GM23338 (cell line): ENCODE results near the gene NEFH. TPM values are rescaled to one million over a fixed set of nuclear protein-coding genes. Genes with fewer than 3 reads are reported as not detected.

ENCODE experiments used
- ATAC-seq: fragments of 200-7000 bp; cut with Tn5 transposase; 3 replicates; pipeline ENCODE4 v1.9.1; 2020
- DNase-seq: peaks from one replicate; pipeline ENCODE4 v3.0.0-alpha.2; 2015; ENCODE audit warnings: low spot score
- H2AFZ ChIP-seq: fragments of 200-600 bp; sonication (generic); 2 replicates; pipeline ENCODE4 v1.8.0; 2016; ENCODE audit warnings: antibody characterized with exemption, mild to moderate bottlenecking, moderate library complexity
- H3F3A ChIP-seq: fragments of 200-600 bp; sonication (generic); replicated peaks from 2 replicates; pipeline ENCODE4 v1.8.0; 2017; ENCODE audit warnings: antibody characterized with exemption, mixed run types, low read depth
- H3K27ac ChIP-seq: fragments of 200-600 bp; sonication (generic); 2 replicates; pipeline ENCODE4 v1.6.1; 2016; ENCODE audit warnings: low read depth
- H3K27me3 ChIP-seq: fragments of 200-600 bp; sonication (generic); 2 replicates; pipeline ENCODE4 v1.8.0; 2016; ENCODE audit warnings: mild to moderate bottlenecking, mixed run types, moderate library complexity; ENCODE audit not compliant: insufficient read depth
- H3K36me3 ChIP-seq: fragments of 200-600 bp; sonication (generic); 2 replicates; pipeline ENCODE4 v1.8.0; 2016; ENCODE audit warnings: mild to moderate bottlenecking; ENCODE audit not compliant: insufficient read depth
- H3K4me1 ChIP-seq: fragments of 200-600 bp; sonication (generic); 2 replicates; pipeline ENCODE4 v1.8.0; 2016; ENCODE audit warnings: mild to moderate bottlenecking, moderate library complexity; ENCODE audit not compliant: insufficient read depth
- H3K4me2 ChIP-seq: fragments of 200-600 bp; sonication (generic); 2 replicates; pipeline ENCODE4 v1.7.1; 2017; ENCODE audit warnings: mixed run types
- H3K4me3 ChIP-seq: fragments of 200-600 bp; sonication (generic); 2 replicates; pipeline ENCODE4 v1.6.1; 2016; ENCODE audit warnings: mixed run types
- H3K79me2 ChIP-seq: fragments of 200-600 bp; sonication (generic); replicated peaks from 2 replicates; pipeline ENCODE4 v1.8.0; 2017; ENCODE audit warnings: mild to moderate bottlenecking; ENCODE audit not compliant: insufficient read depth
- H3K9me2 ChIP-seq: fragments of 200-600 bp; sonication (generic); 2 replicates; pipeline ENCODE4 v1.8.0; 2017; ENCODE audit not compliant: insufficient read depth
- H4K20me1 ChIP-seq: fragments of 200-600 bp; sonication (generic); replicated peaks from 2 replicates; pipeline ENCODE4 v1.8.0; 2017; ENCODE audit warnings: mild to moderate bottlenecking; ENCODE audit not compliant: insufficient read depth
- H3K27ac Mint-ChIP-seq: 2 replicates; pipeline ENCODE4 v1.8.0; 2020; ENCODE audit warnings: inconsistent platforms, mild to moderate bottlenecking, moderate library complexity, mixed read lengths
- H3K27me3 Mint-ChIP-seq: 3 replicates; pipeline ENCODE4 v1.8.0; 2022; ENCODE audit warnings: low read depth, mild to moderate bottlenecking, moderate library complexity, mixed read lengths, inconsistent platforms; ENCODE audit not compliant: insufficient read depth, poor library complexity
- H3K36me3 Mint-ChIP-seq: 3 replicates; pipeline ENCODE4 v1.8.0; 2021; ENCODE audit warnings: low read depth, mild to moderate bottlenecking, inconsistent platforms, moderate library complexity, mixed read lengths
- H3K4me1 Mint-ChIP-seq: 3 replicates; pipeline ENCODE4 v1.8.0; 2020; ENCODE audit warnings: mild to moderate bottlenecking, inconsistent platforms, mixed read lengths
- H3K4me3 Mint-ChIP-seq: 3 replicates; pipeline ENCODE4 v1.8.0; 2021; ENCODE audit warnings: moderate library complexity, mild to moderate bottlenecking, inconsistent platforms, mixed read lengths
- H3K9me3 Mint-ChIP-seq: 3 replicates; pipeline ENCODE4 v1.8.0; 2020; ENCODE audit warnings: moderate library complexity, mild to moderate bottlenecking, inconsistent platforms, mixed read lengths
- CREB1 ChIP-seq: fragments of 250-450 bp; sonication (Bioruptor Pico); IDR thresholded peaks from 2 replicates; pipeline ENCODE4 v1.5.0; 2020; ENCODE audit warnings: low read depth, mild to moderate bottlenecking, moderate library complexity
- CTCF ChIP-seq, 2 experiments: fragments of 200-600 bp in 1 of 2; sonication (generic) in 1 of 2; conservative IDR thresholded peaks; 2 replicates each; pipeline versions ENCODE4 v1.5.1 to v1.6.1; 2016 to 2017; ENCODE audit warnings: antibody characterized with exemption in 2 of 2, low read depth in 2 of 2, mild to moderate bottlenecking in 2 of 2, moderate library complexity in 1 of 2
- ETS1 ChIP-seq: IDR thresholded peaks from 2 replicates; pipeline ENCODE4 v1.6.1; 2016; ENCODE audit warnings: antibody characterized with exemption
- EZH2 ChIP-seq: fragments of 200-600 bp; sonication (generic); IDR thresholded peaks from one replicate; pipeline ENCODE4 v1.8.0; 2017; ENCODE audit warnings: antibody characterized with exemption, mild to moderate bottlenecking, low read depth; ENCODE audit not compliant: unreplicated experiment
- JUNB ChIP-seq: IDR thresholded peaks from one replicate; pipeline ENCODE4 v1.6.1; 2016; ENCODE audit warnings: antibody characterized with exemption; ENCODE audit not compliant: unreplicated experiment
- NANOG ChIP-seq: IDR thresholded peaks from 2 replicates; pipeline ENCODE4 v1.6.1; 2016; ENCODE audit warnings: antibody characterized with exemption, borderline replicate concordance
- POLR2AphosphoS5 ChIP-seq: IDR thresholded peaks from 2 replicates; pipeline ENCODE4 v1.6.1; 2016; ENCODE audit warnings: antibody characterized with exemption, low read depth
- REST ChIP-seq: IDR thresholded peaks from one replicate; pipeline ENCODE4 v1.6.1; 2018; ENCODE audit warnings: antibody characterized with exemption; ENCODE audit not compliant: unreplicated experiment
- STAT1 ChIP-seq: IDR thresholded peaks from one replicate; pipeline ENCODE4 v1.6.1; 2016; ENCODE audit warnings: antibody characterized with exemption; ENCODE audit not compliant: unreplicated experiment
- ZNF331 ChIP-seq: fragments of 250-450 bp; sonication (Bioruptor Pico); IDR thresholded peaks from 2 replicates; pipeline ENCODE4 v1.5.0; 2020; ENCODE audit warnings: low read depth, mild to moderate bottlenecking, moderate library complexity
- ZNF462 ChIP-seq: fragments of 250-450 bp; sonication (Bioruptor Pico); IDR thresholded peaks from 2 replicates; pipeline ENCODE4 v1.5.0; 2020; ENCODE audit warnings: mild to moderate bottlenecking, moderate library complexity
- polyA plus RNA-seq: library from polyadenylated mRNA; unstranded; fragments of >200 nt; fragmentation: Nextera tagmentation; extraction: Ambion mirVana; gene quantifications from 2 replicates; pipeline ENCODE4 v1.2.1, GENCODE V29; 2016
- total RNA-seq: library from RNA; depleted of rRNA; stranded (reverse); fragments of >200 nt; shearing (Covaris generic); gene quantifications from 2 replicates; pipeline ENCODE4 v1.2.3, GENCODE V29; 2014

NEFH gene
- total and polyA plus RNA-seq, 2 experiments from 2014 or later: 2.4 to 6.3 TPM

GRCh38 chr22:29518427-29518826, 38.4 kb downstream of the NEFH start (continued):
- TF ChIP-seq JUNB: no peak
- TF ChIP-seq POLR2AphosphoS5: no peak
- no peak for TF ChIP-seq ZNF331
- no peak for TF ChIP-seq ETS1
- no peak for TF ChIP-seq STAT1
- TF ChIP-seq CREB1 (CRISPR knock-in tag): no peak
- no peak for TF ChIP-seq CTCF (conservative IDR thresholded peaks at IDR 0.05; ENCODE audit: low read depth in 2 of 2)
- TF ChIP-seq EZH2: no peak

- Histone ChIP-seq H3K9me2 (no peaks in the 10 kb centered on the region), H3K27ac (no peak overlapping the region), H3K4me3 (no peak overlapping the region), H3K4me1 (no peaks in the 10 kb centered on the region), H4K20me1 (peaks cover 3% of the 10 kb centered on the region; the same call in 1 of the 2 replicates), H3F3A (no peaks in the 10 kb centered on the region), H2AFZ (no peak overlapping the region), H3K36me3 (peaks cover 62% of the 10 kb centered on the region), H3K79me2 (no peaks in the 10 kb centered on the region), H3K4me2 (no peak overlapping the region), H3K27me3 (no peaks in the 10 kb centered on the region)
- H3K9me3 Mint-ChIP-seq: no peaks in the 10 kb centered on the region
- H3K4me1 Mint-ChIP-seq: no peaks in the 10 kb centered on the region
- H3K27me3 Mint-ChIP-seq: peaks cover 2% of the 10 kb centered on the region
- DNase-seq: no peak
- H3K27ac Mint-ChIP-seq: no peak overlapping the region
- H3K4me3 Mint-ChIP-seq: no peak overlapping the region
- no peak for ATAC-seq
- H3K36me3 Mint-ChIP-seq: peaks cover 81% of the 10 kb centered on the region
- no peak for TF ChIP-seq STAT1
- TF ChIP-seq POLR2AphosphoS5: no peak
- no peak for TF ChIP-seq ZNF331
- no peak for TF ChIP-seq EZH2
- TF ChIP-seq ETS1: no peak
- no peak for TF ChIP-seq JUNB
- TF ChIP-seq REST: no peak
- TF ChIP-seq ZNF462 (CRISPR knock-in tag): no peak
- no peak for TF ChIP-seq NANOG
Observed at GRCh38 chr22:29519996-29520395, 40.0 kb downstream of the NEFH start.
